ENCODE results near the gene SMAD6.

Gene SMAD6

DNA sequence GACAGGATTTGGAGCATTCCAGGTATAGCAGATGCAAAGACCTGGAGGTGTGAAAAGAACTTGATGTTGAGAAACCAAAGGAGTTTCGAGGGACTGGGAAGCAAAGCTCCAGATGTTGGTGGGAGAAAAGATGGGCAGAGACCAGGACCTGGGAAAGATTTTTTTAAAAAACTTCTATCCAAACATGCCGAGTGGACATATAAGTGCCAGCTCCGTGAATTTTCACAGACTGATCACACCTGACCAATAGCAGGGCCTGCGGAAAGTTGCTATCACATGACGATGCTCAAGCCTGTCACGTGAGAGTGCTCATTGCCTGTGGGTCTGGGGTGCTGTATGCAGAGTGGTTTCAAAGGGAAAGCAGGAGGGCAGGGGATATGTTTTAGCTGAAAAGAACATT lies 19.9 kb downstream of the SMAD6 start:
- no peak for DNase-seq

DNA sequence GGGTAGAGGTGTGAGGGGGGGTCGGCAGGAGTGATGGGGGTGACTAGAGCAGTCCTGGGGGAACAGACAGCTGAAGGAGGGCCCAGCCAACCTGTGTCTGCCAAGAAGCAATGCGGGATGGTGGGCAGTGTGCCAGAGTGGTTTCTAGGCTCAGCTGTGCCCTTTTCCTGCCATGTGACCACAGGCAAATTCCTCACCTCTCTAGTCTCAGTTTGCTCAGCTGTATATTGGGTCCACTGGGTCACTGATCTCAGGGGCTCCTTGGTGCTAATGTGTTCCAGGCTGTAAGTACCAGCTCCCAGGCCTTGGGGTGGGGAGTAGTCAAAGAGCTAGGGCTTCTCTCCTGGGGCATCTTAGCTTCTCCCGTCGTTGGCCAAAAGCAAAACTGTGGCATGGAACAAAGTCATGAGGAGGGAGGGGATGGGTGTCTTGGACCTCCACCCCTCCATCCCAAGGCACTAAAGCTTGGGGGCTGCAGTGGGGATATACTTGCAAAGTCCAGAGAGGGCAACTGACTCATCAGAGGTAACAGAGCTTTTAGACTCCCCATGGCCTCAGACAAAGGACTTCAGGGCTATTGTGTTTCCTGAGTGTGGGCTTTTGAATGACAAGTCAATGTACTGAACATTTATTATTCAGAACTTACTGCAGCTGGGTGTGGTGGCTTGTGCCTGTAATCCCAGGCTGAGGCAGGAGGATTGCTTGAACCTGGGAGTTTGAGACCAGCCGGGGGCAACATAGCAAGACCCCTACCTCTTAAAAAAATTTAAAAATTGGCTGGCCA lies 20.9 kb downstream of the SMAD6 start:
- DNase-seq = no peak

- no peak for DNase-seq
These were observed 22.0 kb downstream of the SMAD6 start for GRCh38 chr15:66723826-66724731.

DNA sequence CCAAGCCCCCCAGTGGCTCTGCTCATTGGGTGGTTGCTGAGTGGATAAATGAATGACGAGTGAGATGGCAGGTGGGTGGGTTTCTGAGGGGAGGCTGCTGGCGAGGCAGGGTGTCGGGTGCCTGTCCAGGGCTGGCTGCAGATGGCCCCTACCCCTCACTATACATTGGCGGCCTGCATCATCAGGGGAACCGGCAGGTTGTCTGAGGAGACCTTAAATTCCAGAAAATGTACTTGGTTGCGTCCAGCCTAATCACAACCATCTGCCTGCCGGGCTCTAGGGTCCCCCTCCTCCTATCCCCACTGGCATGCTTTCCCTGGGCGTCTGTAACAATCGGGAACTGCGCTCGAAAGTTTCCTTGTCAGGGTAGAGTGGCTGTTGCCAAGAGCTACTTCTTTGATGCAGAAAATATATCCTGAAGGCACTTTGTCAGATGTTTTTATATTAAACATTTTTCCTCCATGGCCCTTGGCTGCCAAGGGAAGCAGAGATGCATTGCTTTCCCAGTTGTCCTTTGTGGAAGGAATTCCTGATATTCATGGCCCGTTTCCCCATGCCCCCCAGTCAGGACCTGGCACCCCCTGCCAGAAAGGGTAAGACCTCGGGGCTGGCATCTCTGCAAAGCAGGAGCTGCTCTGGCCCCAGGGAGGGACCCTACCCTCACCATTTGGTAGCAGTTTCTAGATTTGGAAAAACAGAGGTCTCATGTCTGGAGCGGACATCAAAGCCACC lies 22.9 kb downstream of the SMAD6 start:
- DNase-seq = no peak

DNA sequence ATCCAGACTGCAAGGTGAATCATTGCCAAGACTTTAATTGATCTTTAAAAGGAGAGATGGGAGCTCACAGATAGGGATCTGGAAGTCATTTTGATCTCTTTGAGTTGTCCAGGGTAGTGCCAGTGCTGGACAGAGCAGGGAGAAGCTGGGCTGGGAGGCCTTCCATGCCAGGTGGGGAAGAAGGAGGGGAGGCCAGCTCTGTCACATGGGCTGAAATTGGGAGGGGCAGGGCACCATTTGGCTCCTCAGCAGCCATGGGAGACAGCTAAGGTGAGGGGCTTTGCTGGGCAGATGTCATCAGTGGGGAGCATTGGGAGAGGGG lies 23.4 kb downstream of the SMAD6 start:
- DNase-seq = no peak

GRCh38 chr15:66726386-66726785 lies 24.4 kb downstream of the SMAD6 start:
- no peak for DNase-seq

GRCh38 chr15:66729331-66729951 lies 27.4 kb downstream of the SMAD6 start:
- no peak for DNase-seq

DNA sequence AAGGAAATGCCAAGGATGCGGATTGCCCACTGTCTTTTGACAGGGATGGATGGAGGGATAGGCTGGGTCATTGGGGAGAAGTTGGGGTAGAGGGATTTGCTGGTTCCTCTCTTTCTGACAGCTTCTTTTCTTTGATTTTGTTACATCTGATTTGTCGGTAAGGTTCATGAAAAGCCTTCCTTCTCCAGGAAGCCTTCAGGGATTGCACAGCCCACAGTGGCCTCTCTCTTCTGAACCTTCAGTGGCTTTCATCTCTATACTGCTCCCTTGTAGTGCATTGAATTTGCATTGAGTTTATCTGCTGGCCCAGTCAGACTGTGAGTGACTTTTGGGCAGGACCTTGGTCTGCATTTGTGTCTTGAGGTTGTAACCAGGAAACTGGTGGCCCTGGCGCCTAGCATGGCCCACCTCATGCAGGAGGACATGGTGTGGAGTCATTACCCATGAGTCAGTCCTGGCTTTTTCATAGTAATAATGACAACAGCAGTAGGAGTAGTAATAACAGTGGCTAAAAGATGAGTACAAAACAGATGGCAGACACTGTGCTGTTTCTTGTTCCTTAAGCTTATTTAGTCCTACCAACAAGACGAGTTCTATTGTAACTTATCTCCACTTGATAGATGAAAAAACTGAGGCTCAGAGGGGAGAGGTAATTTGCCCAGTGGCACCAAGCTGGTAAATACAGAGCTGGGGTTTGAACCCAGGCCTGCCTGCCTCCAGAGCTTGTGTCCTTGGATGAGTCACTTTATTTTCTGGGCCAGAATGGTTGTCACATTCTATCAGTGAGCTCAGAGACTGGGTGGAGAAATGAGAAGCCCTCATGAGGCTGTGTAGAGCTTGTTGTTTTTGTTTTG lies 28.4 kb downstream of the SMAD6 start:
- DNase-seq = no peak

DNA sequence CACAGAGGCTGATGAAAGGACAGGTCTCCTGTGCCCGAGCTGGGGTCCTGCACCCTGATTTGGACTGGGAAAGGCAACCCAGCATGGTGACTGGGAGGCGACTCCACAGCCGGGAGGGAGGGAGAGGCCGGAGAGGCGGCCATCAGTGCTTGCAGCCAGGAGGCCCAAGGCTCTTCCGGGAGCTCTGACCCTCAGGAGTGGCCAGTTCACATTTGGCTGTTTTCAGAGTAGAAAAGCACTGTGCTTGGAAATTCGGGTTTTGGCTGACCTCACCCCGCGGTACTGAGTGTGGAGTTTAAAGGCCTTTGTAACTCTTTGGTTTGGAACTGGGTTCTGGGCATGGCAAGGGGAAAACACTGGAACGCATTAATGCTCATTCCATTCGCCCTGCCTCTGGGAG lies 31.9 kb downstream of the SMAD6 start:
- no peak for DNase-seq

DNA sequence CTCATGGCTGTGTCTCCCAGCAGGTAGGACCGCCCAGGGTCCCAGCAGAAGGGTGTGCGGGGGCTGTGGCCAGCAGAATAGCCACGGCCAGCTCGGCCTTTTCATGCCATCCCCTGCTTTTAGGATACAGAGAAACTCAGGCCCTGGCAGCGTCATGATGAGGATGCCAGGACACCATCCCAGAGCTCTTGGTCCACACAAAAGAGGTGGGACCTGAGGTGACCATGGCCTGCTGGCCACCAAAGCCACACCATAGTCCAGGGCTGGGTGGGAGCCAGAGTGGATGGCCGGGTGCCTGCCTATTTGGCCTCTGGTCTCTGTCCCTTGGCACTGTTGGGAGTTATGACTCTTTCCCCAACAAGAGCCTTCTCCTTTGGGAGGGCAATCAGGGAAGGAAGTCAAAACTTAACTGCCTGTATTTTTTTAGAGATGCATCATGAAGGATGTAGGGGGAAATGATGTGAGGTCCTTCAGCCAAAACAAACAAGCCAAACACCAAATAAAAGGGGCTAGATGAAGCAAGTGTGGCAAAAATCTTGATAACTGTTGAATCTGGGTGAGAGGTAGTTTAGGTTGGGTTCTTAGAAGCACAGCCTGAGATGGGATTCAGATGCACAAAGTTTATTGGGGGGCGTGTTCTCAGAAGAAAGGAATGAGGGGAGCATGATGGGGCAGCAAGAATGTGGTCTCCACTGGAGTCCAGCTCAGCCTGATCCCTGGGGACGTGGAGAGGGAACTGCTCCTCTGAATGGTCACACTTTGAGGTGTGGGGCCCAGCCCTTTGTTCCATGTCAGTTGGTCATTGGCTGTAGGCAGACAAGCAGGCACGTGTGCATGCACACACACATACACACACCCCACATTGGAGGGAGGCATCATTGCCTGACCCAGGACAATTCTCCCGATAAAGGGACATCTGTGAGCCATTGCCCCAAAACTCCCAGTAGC lies 33.2 kb downstream of the SMAD6 start:
- DNase-seq = no peak

DNA sequence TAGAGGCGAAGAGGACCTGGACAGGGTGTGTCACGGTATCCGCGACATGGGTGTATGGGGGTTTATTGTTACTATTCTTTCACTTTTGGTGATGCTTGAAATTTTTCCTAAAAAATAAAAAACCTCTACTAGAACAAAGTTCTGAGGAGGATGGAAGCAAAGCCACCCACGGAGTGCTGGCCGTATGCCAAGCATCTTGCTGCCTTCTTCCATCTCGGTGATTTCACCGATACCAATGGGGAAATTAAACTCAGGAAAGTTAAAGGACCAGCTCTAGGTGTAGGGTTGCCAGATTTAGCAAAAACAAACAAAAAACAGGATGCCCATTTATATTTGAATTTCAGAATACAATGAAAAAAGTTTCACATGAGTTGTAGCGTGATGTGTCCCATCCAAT lies 33.9 kb downstream of the SMAD6 start:
- DNase-seq = no peak

DNA sequence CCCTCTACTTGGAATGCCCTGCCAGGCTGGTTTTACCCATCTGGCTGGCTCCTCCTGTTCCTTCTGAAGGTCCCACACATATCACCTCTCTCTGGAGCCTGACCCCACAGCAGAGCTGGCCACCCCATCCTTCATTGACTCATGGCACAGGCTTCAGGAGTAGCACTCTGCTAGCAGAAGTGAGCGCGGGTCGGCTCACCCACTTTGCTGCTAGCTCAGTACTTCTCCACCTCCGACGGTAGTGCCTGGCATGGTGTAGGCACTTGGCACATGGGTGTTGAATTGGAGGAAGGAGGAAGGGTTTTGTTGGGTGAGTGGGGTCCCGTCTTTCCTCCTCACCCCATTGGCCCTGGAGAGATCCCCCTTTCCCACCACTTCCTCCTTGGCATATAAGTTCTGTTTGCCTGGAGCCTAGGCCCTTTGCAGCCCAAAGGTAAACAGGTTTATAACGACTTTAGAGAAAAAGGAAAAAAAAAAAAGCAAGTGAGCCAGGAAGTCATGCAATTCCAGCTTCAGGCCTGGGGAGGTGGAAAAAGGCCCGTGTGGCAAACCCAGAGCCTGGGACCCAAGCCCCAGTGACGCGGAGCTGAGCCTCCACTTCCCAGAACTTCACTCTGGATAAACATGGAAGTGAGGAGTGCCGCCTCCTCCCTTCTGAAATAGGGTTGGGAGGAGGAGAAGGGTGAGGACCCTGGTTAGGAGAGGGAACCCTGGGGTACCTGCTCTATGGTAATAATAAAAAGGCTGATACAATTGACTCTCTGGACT lies 35.4 kb downstream of the SMAD6 start:
- no peak for DNase-seq

DNA sequence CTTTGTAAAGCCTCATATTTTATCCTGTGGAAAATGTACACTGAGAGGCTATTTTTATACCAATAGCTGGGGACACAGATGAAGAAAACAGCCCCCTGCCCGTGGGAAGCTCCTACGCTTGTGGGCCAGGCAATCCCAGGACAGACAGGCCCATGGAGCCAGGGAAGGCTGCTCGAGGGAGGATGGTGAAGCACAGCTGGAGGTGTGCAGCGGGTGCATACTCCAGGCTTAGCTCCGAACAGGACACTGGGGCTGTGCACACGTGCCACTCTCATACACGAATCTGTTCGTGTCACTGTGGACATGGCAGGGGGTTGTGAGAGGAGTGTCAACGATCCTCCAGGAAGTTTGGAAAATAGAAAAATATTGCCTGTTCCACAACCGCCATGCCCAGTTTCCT lies 36.1 kb downstream of the SMAD6 start:
- no peak for DNase-seq

- no peak for DNase-seq
These were observed 36.6 kb downstream of the SMAD6 start for GRCh38 chr15:66738595-66738994.

GRCh38 chr15:66739287-66739686 lies 37.3 kb downstream of the SMAD6 start:
- no peak for DNase-seq

GRCh38 chr15:66740802-66741201 lies 38.8 kb downstream of the SMAD6 start:
- DNase-seq = no peak

DNA sequence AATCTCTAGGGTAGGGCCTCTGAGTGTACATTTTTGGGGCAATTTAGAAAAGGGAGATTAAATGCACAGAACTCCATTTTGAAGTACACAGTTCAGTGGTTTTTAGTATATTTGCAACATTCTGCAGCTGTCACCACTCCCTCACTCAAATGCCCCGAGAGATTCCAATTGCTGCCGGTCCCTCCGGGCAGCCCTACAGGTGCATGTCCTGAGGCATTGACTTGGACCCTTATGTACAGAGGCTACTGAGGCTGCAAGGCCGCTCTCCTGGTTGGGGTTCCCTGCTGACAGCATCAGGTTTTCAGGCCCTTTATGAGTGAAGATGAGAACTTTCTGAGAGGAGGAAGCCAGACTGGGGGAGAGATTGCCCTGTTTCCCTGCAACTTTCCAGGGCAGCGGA lies 39.6 kb downstream of the SMAD6 start:
- no peak for DNase-seq

GRCh38 chr15:66742286-66742685 lies 40.2 kb downstream of the SMAD6 start:
- no peak for DNase-seq

- no peak for DNase-seq
These were observed 41.2 kb downstream of the SMAD6 start for GRCh38 chr15:66743204-66743603.
